Measurements from ENCODE around the gene IFT25. TPM values are rescaled to one million over a fixed set of nuclear protein-coding genes. Genes with fewer than 3 reads are reported as not detected.

IFT25 gene
- total RNA-seq, 2 experiments from 2014 or later = 53.2 to 59.1 TPM

- Mint-ChIP-seq H3K27me3 (no peaks in the 10 kb centered on the region), H3K9me3 (no peaks in the 10 kb centered on the region), H3K4me1 (peaks cover 41% of the 10 kb centered on the region), H3K27ac (peak within 1 kb of the TSS; percentile 91), H3K36me3 (peaks cover 20% of the 10 kb centered on the region), H3K4me3 (peak within 1 kb of the TSS; percentile 93)
- no peak for DNase-seq
Measured at GRCh38 chr1:53946252-53947171, 1.0 kb upstream of the IFT25 start, which contains the start of gene LRRC42. TSS of gene LRRC42 (plus strand) at chr1:53946350. CDS start at chr1:53952000, 5,650 bp downstream.

GRCh38 chr1:53945183-53945432 is 391 bp downstream of the IFT25 start:
- no peaks in the 10 kb centered on the region for H3K9me3 Mint-ChIP-seq
- H3K4me3 Mint-ChIP-seq = peak overlapping the region; percentile 93
- H3K4me1 Mint-ChIP-seq = peaks cover 42% of the 10 kb centered on the region
- peaks cover 22% of the 10 kb centered on the region for H3K36me3 Mint-ChIP-seq
- H3K27ac Mint-ChIP-seq = peak overlapping the region; percentile 91
- DNase-seq = no peak
- H3K27me3 Mint-ChIP-seq = no peaks in the 10 kb centered on the region

GRCh38 chr1:53944469-53945182 is 873 bp downstream of the IFT25 start:
- Mint-ChIP-seq H3K4me1 (peaks cover 40% of the 10 kb centered on the region), H3K36me3 (peaks cover 24% of the 10 kb centered on the region), H3K4me3 (peak overlapping the region; percentile 93), H3K27ac (peak overlapping the region; percentile 91), H3K27me3 (no peaks in the 10 kb centered on the region), H3K9me3 (no peaks in the 10 kb centered on the region)
- no peak for DNase-seq

GRCh38 chr1:53943490-53944043 is 1.9 kb downstream of the IFT25 start:
- Mint-ChIP-seq H3K9me3 (no peaks in the 10 kb centered on the region), H3K4me3 (peak overlapping the region; percentile 93), H3K27ac (peak overlapping the region; percentile 16), H3K27me3 (no peaks in the 10 kb centered on the region), H3K36me3 (peaks cover 30% of the 10 kb centered on the region), H3K4me1 (peaks cover 36% of the 10 kb centered on the region)
- DNase-seq = no peak

GRCh38 chr1:53943090-53943489 is 2.4 kb downstream of the IFT25 start:
- Mint-ChIP-seq H3K27ac (no peak overlapping the region), H3K36me3 (peaks cover 34% of the 10 kb centered on the region), H3K4me1 (peaks cover 36% of the 10 kb centered on the region), H3K27me3 (no peaks in the 10 kb centered on the region), H3K4me3 (peak overlapping the region; percentile 27), H3K9me3 (no peaks in the 10 kb centered on the region)
- DNase-seq = no peak

GRCh38 chr1:53942127-53942957 is 3.2 kb downstream of the IFT25 start:
- DNase-seq = no peak
- peaks cover 31% of the 10 kb centered on the region for H3K4me1 Mint-ChIP-seq
- H3K4me3 Mint-ChIP-seq = peak overlapping the region; percentile 27
- H3K27ac Mint-ChIP-seq = peak overlapping the region; percentile 6
- no peaks in the 10 kb centered on the region for H3K9me3 Mint-ChIP-seq
- H3K27me3 Mint-ChIP-seq = no peaks in the 10 kb centered on the region
- peaks cover 39% of the 10 kb centered on the region for H3K36me3 Mint-ChIP-seq

GRCh38 chr1:53938136-53938830 is 7.2 kb downstream of the IFT25 start:
- Mint-ChIP-seq H3K9me3 (peaks cover 4% of the 10 kb centered on the region), H3K36me3 (peaks cover 52% of the 10 kb centered on the region), H3K27me3 (no peaks in the 10 kb centered on the region), H3K27ac (no peak overlapping the region), H3K4me1 (peaks cover 16% of the 10 kb centered on the region), H3K4me3 (no peak overlapping the region)
- DNase-seq = no peak

- H3K27me3 Mint-ChIP-seq = no peaks in the 10 kb centered on the region
- H3K36me3 Mint-ChIP-seq = peaks cover 57% of the 10 kb centered on the region
- H3K9me3 Mint-ChIP-seq = peaks cover 4% of the 10 kb centered on the region
- peaks cover 6% of the 10 kb centered on the region for H3K4me1 Mint-ChIP-seq
- DNase-seq = no peak
- H3K27ac Mint-ChIP-seq = no peak overlapping the region
- no peak overlapping the region for H3K4me3 Mint-ChIP-seq
Measured at GRCh38 chr1:53936430-53936829, 9.1 kb downstream of the IFT25 start.

- H3K9me3 Mint-ChIP-seq = peaks cover 4% of the 10 kb centered on the region
- H3K36me3 Mint-ChIP-seq = peaks cover 51% of the 10 kb centered on the region
- no peak overlapping the region for H3K27ac Mint-ChIP-seq
- H3K4me3 Mint-ChIP-seq = no peak overlapping the region
- no peaks in the 10 kb centered on the region for H3K27me3 Mint-ChIP-seq
- H3K4me1 Mint-ChIP-seq = peaks cover 4% of the 10 kb centered on the region
- no peak for DNase-seq
Measured at GRCh38 chr1:53934170-53934765, 11.2 kb downstream of the IFT25 start.

- DNase-seq = no peak
- Mint-ChIP-seq H3K36me3 (peaks cover 43% of the 10 kb centered on the region), H3K27me3 (no peaks in the 10 kb centered on the region), H3K4me3 (no peak overlapping the region), H3K4me1 (no peaks in the 10 kb centered on the region), H3K9me3 (peaks cover 4% of the 10 kb centered on the region), H3K27ac (no peak overlapping the region)
Measured at GRCh38 chr1:53931523-53931922, 14.0 kb downstream of the IFT25 start.

GRCh38 chr1:53930932-53931331 is 14.6 kb downstream of the IFT25 start:
- DNase-seq = no peak
- H3K27ac Mint-ChIP-seq = no peak overlapping the region
- peaks cover 4% of the 10 kb centered on the region for H3K9me3 Mint-ChIP-seq
- no peak overlapping the region for H3K4me3 Mint-ChIP-seq
- peaks cover 44% of the 10 kb centered on the region for H3K36me3 Mint-ChIP-seq
- H3K27me3 Mint-ChIP-seq = no peaks in the 10 kb centered on the region
- no peaks in the 10 kb centered on the region for H3K4me1 Mint-ChIP-seq

- H3K36me3 Mint-ChIP-seq = peaks cover 35% of the 10 kb centered on the region
- no peaks in the 10 kb centered on the region for H3K27me3 Mint-ChIP-seq
- H3K9me3 Mint-ChIP-seq = peaks cover 2% of the 10 kb centered on the region
- H3K27ac Mint-ChIP-seq = no peak overlapping the region
- DNase-seq = no peak
- H3K4me3 Mint-ChIP-seq = no peak overlapping the region
- H3K4me1 Mint-ChIP-seq = no peaks in the 10 kb centered on the region
Measured at GRCh38 chr1:53929246-53929960, 16.1 kb downstream of the IFT25 start.

GRCh38 chr1:53927376-53927881 is 18.1 kb downstream of the IFT25 start:
- Mint-ChIP-seq H3K27ac (no peak overlapping the region), H3K4me3 (no peak overlapping the region), H3K9me3 (no peaks in the 10 kb centered on the region), H3K36me3 (peaks cover 22% of the 10 kb centered on the region), H3K4me1 (peaks cover 2% of the 10 kb centered on the region), H3K27me3 (no peaks in the 10 kb centered on the region)
- DNase-seq = no peak
